ENCODE results near the gene VLDLR. TPM values are rescaled to one million over a fixed set of nuclear protein-coding genes. Genes with fewer than 3 reads are reported as not detected.

Gene VLDLR
- total RNA-seq, 2 donors from 2014 or later, result 0.15 to 0.57 TPM

GRCh38 chr9:2655411-2655901, 33.9 kb downstream of the VLDLR start:
- H3K27ac Mint-ChIP-seq, result peak overlapping the region; percentile 92
- H3K9me3 ChIP-seq (ENCODE audit: control insufficient read depth, low read length, poor library complexity, severe bottlenecking), result no peaks in the 10 kb centered on the region
- peak overlapping the region; percentile 65 for H3K4me3 Mint-ChIP-seq
- ATAC-seq, result peak; percentile 92
- peaks cover 5% of the 10 kb centered on the region for H3K36me3 Mint-ChIP-seq (ENCODE audit: low read depth)
- H3K27me3 Mint-ChIP-seq, result no peaks in the 10 kb centered on the region
- peaks cover 25% of the 10 kb centered on the region for H3K4me1 Mint-ChIP-seq
- no peak for DNase-seq

DNA sequence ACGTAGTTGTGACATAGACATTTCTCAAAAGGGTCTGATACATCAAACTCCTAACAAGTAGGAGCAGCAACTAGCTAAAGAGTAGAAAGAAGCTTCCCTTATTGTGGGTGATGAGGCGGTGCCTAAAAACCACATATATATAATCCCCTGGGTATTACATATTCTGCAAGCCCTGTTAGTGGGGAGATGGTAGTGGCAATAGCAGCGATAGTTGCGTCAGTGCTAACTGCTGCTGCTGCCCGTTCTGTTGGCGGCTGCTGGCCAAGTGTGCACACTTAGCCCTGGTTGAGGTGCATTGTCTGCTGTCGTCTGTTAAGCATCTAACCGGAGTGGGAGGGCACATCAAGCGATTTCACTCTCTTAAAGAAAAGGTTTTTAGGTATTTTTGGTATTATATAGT, 35.8 kb downstream of the VLDLR start:
- Mint-ChIP-seq H3K4me1 (peaks cover 27% of the 10 kb centered on the region), H3K4me3 (peak overlapping the region; percentile 72), H3K27me3 (peaks cover 6% of the 10 kb centered on the region), H3K36me3 (ENCODE audit: low read depth) (no peaks in the 10 kb centered on the region), H3K27ac (peak overlapping the region; percentile 92)
- H3K9me3 ChIP-seq (ENCODE audit: control insufficient read depth, low read length, poor library complexity, severe bottlenecking), result no peaks in the 10 kb centered on the region
- ATAC-seq, result peak; percentile 60
- DNase-seq, result no peak

DNA sequence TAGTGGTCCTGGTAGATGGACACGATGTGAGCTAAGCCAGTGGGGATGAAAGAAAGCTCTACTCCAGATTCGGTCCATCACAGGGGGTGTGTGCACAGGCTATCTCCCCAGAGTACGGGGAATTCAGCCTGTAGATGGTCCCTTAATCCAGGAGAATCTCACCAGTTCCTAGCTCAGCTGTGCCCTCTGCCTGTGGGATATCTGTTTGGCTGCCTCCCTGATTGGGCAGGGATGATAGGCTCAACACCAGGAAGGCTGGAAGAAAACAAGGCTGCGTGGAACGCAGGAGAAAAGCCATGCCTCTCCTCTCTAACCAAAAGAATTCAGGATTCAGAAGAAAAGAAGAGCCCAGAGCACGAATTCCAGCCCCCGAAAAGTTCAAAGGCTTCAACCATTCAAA, 40.9 kb downstream of the VLDLR start:
- Mint-ChIP-seq H3K36me3 (ENCODE audit: low read depth) (no peaks in the 10 kb centered on the region), H3K27me3 (peaks cover 6% of the 10 kb centered on the region), H3K27ac (no peak overlapping the region), H3K4me3 (no peak overlapping the region), H3K4me1 (peaks cover 11% of the 10 kb centered on the region)
- DNase-seq (no peak), ATAC-seq (no peak)
- H3K9me3 ChIP-seq (ENCODE audit: control insufficient read depth, low read length, poor library complexity, severe bottlenecking), result no peaks in the 10 kb centered on the region

GRCh38 chr9:2663461-2664173, 42.0 kb downstream of the VLDLR start:
- no peak overlapping the region for H3K4me3 Mint-ChIP-seq
- no peaks in the 10 kb centered on the region for H3K9me3 ChIP-seq (ENCODE audit: control insufficient read depth, low read length, poor library complexity, severe bottlenecking)
- H3K4me1 Mint-ChIP-seq, result peaks cover 8% of the 10 kb centered on the region
- no peak for ATAC-seq
- H3K27me3 Mint-ChIP-seq, result peaks cover 6% of the 10 kb centered on the region
- no peak overlapping the region for H3K27ac Mint-ChIP-seq
- no peaks in the 10 kb centered on the region for H3K36me3 Mint-ChIP-seq (ENCODE audit: low read depth)
- DNase-seq, result no peak

DNA sequence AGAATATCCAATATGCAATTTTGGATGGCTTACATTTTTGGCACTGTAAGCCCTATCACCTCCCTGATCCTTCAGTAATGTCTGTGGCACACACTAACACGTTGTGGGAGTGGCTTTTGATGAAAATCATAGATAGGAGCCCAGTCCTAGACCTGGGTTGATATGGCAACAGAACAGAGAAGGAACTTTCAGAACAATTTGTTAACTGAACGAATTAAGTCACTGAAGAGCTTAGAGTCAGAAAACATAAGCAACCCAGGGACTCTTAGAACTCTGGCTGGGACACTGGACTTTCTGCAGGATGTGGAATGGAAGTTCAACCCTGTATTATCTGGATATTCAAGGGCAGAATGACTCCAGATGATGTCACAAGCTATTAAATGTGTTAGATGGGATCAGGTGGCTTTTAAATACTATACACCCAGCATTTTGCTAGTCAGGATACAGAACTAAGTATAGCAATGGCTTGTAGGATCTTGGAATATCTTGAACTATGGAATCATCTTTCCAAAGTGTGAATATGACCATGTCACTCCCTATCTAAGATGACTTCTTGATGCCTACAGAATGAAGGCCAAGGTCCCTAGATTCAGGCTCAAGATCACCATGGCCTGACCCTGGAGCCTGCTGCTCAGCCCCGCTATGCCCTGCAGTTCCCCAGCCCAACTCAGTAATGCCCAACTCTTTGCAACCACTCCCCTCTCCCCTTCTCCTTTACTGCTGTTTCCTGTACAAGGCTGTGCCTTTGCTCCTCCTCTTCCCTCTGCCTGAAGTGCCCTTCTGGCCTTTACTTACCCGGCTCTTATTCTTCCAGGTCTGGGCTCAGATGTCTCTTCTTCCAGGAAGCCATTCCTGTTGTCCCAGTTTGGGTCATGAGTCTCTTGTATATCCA, 42.8 kb downstream of the VLDLR start:
- peaks cover 6% of the 10 kb centered on the region for H3K27me3 Mint-ChIP-seq
- ATAC-seq, result no peak
- H3K9me3 ChIP-seq (ENCODE audit: control insufficient read depth, low read length, poor library complexity, severe bottlenecking), result no peaks in the 10 kb centered on the region
- peaks cover 8% of the 10 kb centered on the region for H3K4me1 Mint-ChIP-seq
- H3K36me3 Mint-ChIP-seq (ENCODE audit: low read depth), result no peaks in the 10 kb centered on the region
- DNase-seq, result no peak
- H3K4me3 Mint-ChIP-seq, result no peak overlapping the region
- peak overlapping the region; percentile 14 for H3K27ac Mint-ChIP-seq

GRCh38 chr9:2666569-2666968, 45.0 kb downstream of the VLDLR start:
- H3K27ac Mint-ChIP-seq, result no peak overlapping the region
- no peak overlapping the region for H3K4me3 Mint-ChIP-seq
- peaks cover 5% of the 10 kb centered on the region for H3K27me3 Mint-ChIP-seq
- no peak for DNase-seq
- H3K4me1 Mint-ChIP-seq, result peaks cover 8% of the 10 kb centered on the region
- H3K9me3 ChIP-seq (ENCODE audit: control insufficient read depth, low read length, poor library complexity, severe bottlenecking), result no peaks in the 10 kb centered on the region
- no peak for ATAC-seq
- H3K36me3 Mint-ChIP-seq (ENCODE audit: low read depth), result no peaks in the 10 kb centered on the region

- Mint-ChIP-seq H3K27ac (no peak overlapping the region), H3K27me3 (no peaks in the 10 kb centered on the region), H3K4me3 (no peak overlapping the region), H3K4me1 (peaks cover 2% of the 10 kb centered on the region), H3K36me3 (ENCODE audit: low read depth) (no peaks in the 10 kb centered on the region)
- ATAC-seq, result no peak
- no peak for DNase-seq
- H3K9me3 ChIP-seq (ENCODE audit: control insufficient read depth, low read length, poor library complexity, severe bottlenecking), result no peaks in the 10 kb centered on the region
Observed at GRCh38 chr9:2673161-2673560, 51.6 kb downstream of the VLDLR start.

DNA sequence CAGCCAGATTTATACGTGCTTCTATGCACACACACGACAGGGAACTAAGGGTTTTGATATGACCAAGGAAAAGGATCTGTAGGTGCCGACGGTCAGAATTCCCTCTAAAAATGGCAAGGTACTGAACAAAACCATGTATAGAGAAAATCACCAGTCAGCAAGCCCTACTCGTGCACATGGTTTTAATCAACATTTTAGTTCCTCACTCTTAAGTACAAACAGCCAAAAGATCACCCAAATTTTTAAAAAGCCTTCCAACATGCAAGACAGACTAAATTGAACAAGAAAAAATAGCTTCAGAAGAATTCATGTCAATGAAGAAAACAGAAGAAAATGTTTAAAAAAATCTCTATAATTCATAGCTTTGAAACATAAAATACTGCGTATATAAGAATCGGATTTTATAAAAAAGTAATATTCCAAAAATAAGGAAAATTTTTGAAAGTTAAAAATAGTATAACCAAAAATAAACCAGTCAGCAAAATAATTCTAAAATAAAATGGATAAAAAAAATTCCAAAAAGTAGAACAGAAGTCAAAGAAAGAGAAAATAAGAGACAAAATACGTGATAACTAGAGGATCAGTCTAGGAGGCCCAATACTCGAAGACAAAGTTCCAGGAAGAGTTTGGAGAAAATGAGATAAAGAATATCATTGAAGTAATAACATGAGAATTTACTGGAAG, 52.7 kb downstream of the VLDLR start:
- DNase-seq, result no peak
- ATAC-seq, result no peak
- Mint-ChIP-seq H3K27ac (no peak overlapping the region), H3K4me1 (peaks cover 2% of the 10 kb centered on the region), H3K4me3 (no peak overlapping the region), H3K36me3 (ENCODE audit: low read depth) (no peaks in the 10 kb centered on the region), H3K27me3 (no peaks in the 10 kb centered on the region)
- H3K9me3 ChIP-seq (ENCODE audit: control insufficient read depth, low read length, poor library complexity, severe bottlenecking), result no peaks in the 10 kb centered on the region

- DNase-seq (no peak), ATAC-seq (no peak)
- H3K36me3 Mint-ChIP-seq (ENCODE audit: low read depth), result no peaks in the 10 kb centered on the region
Observed at GRCh38 chr9:2675834-2676233, 54.2 kb downstream of the VLDLR start.

GRCh38 chr9:2676466-2676865, 54.9 kb downstream of the VLDLR start:
- no peaks in the 10 kb centered on the region for H3K36me3 Mint-ChIP-seq (ENCODE audit: low read depth)
- no peaks in the 10 kb centered on the region for H3K27me3 Mint-ChIP-seq
- H3K4me1 Mint-ChIP-seq, result peaks cover 2% of the 10 kb centered on the region
- ATAC-seq, result no peak
- no peak overlapping the region for H3K27ac Mint-ChIP-seq
- DNase-seq, result no peak
- H3K9me3 ChIP-seq (ENCODE audit: control insufficient read depth, low read length, poor library complexity, severe bottlenecking), result no peaks in the 10 kb centered on the region
- H3K4me3 Mint-ChIP-seq, result no peak overlapping the region

More at GRCh38 chr9:2675834-2676233, 54.2 kb downstream of the VLDLR start:
- Mint-ChIP-seq H3K27ac (no peak overlapping the region), H3K4me1 (peaks cover 2% of the 10 kb centered on the region), H3K27me3 (no peaks in the 10 kb centered on the region), H3K4me3 (no peak overlapping the region)
- no peaks in the 10 kb centered on the region for H3K9me3 ChIP-seq (ENCODE audit: control insufficient read depth, low read length, poor library complexity, severe bottlenecking)

- no peaks in the 10 kb centered on the region for H3K27me3 Mint-ChIP-seq
- H3K4me1 Mint-ChIP-seq, result peaks cover 2% of the 10 kb centered on the region
- H3K4me3 Mint-ChIP-seq, result no peak overlapping the region
- H3K9me3 ChIP-seq (ENCODE audit: control insufficient read depth, low read length, poor library complexity, severe bottlenecking), result no peaks in the 10 kb centered on the region
- no peak overlapping the region for H3K27ac Mint-ChIP-seq
- DNase-seq (no peak), ATAC-seq (no peak)
- H3K36me3 Mint-ChIP-seq (ENCODE audit: low read depth), result no peaks in the 10 kb centered on the region
Observed at GRCh38 chr9:2677915-2678889, 56.6 kb downstream of the VLDLR start.

DNA sequence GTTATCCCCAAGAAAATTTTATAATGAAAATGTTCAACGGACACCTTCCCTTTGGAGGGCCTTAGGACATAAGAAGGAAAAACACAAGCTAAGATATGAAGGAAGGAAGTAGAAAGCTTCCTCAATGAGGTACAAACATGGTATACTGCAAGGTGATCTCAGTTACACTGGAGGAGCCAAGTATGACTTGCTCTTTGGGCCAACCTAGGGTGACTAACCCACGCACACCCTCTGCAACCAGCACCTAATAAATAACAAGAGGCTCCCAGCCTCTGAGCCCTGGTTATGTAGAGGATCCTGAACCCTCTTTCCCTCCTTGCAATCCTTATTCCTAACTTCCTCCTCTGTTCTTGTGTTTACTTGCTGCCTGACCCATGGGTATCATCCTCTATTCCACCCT, 57.4 kb downstream of the VLDLR start:
- DNase-seq, result no peak
- H3K27me3 Mint-ChIP-seq, result no peaks in the 10 kb centered on the region
- H3K4me3 Mint-ChIP-seq, result no peak overlapping the region
- H3K4me1 Mint-ChIP-seq, result peaks cover 2% of the 10 kb centered on the region
- ATAC-seq, result no peak
- H3K27ac Mint-ChIP-seq, result no peak overlapping the region
- no peaks in the 10 kb centered on the region for H3K36me3 Mint-ChIP-seq (ENCODE audit: low read depth)
- H3K9me3 ChIP-seq (ENCODE audit: control insufficient read depth, low read length, poor library complexity, severe bottlenecking), result no peaks in the 10 kb centered on the region
